ENCODE results near the gene SLC25A44. TPM values are rescaled to one million over a fixed set of nuclear protein-coding genes. Genes with fewer than 3 reads are reported as not detected.

SLC25A44 gene
- total RNA-seq, 2 experiments from 2014 or later, result 27.7 to 36.3 TPM

DNA sequence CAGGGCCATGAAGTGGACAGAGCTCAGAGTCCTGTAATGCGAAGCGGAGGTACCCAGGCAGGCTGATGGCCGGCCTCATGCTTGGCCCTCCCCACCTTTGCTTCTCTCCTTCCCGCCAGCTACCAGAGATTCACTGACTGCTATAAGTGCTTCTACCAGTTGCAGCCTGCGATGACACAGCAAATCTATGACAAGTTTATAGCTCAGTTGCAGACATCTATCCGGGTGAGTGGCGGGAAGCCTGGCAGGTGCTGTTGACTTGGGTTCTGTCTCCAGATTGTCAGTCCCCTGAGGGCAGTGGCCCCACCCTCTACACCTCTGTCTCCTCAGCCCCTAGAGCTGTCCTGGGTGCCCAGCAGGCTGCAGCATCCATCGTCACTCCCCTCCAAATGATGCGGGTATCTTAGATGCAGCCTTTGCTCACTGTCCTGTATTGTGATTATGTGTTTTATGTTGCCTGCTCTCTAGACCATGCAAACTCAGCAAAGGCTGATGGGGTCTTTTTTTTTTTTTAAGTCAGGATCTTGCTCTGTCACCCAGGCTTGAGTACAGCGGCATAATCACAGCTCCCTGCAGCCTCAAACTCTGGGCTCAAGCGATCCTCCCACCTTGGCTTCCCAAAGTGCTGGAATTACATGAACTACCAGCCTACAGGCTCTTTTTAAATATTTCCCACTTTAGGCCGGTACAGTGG, 38.4 kb downstream of the SLC25A44 start:
- Mint-ChIP-seq H3K36me3 (ENCODE audit: low read depth) (peaks cover 30% of the 10 kb centered on the region), H3K4me1 (peaks cover 12% of the 10 kb centered on the region), H3K9me3 (no peaks in the 10 kb centered on the region), H3K27me3 (no peaks in the 10 kb centered on the region), H3K4me3 (no peak overlapping the region), H3K27ac (no peak overlapping the region)
- ChIA-PET POLR2A (interaction anchor here (0.6 to 2.5 kb wide), 5 partner anchors 13 to 50 kb away, joined by 3 to 12 read pairs (median 4); partner anchors contain the start of genes PMF1, SLC25A44 and SMG5), CTCF (interaction anchor here (1.2 to 2.2 kb wide), 6 partner anchors 9 to 136 kb away, joined by 3 to 5 read pairs (median 4); no protein-coding TSS in a partner anchor)
- DNase-seq, result no peak

GRCh38 chr1:156233426-156234127, 39.7 kb downstream of the SLC25A44 start:
- CTCF ChIA-PET, result interaction anchor here (0.7 to 2.2 kb wide), 5 partner anchors 43 to 167 kb away, joined by 3 to 5 read pairs (median 4); no protein-coding TSS in a partner anchor
- Mint-ChIP-seq H3K27ac (no peak overlapping the region), H3K4me1 (peaks cover 7% of the 10 kb centered on the region), H3K27me3 (no peaks in the 10 kb centered on the region), H3K4me3 (no peak overlapping the region), H3K36me3 (ENCODE audit: low read depth) (peaks cover 30% of the 10 kb centered on the region), H3K9me3 (no peaks in the 10 kb centered on the region)
- DNase-seq, result no peak
- POLR2A ChIA-PET, result interaction anchor here (1.0 to 2.5 kb wide), 4 partner anchors 16 to 49 kb away, joined by 3 to 12 read pairs (median 4); partner anchors contain the start of genes PMF1 and SMG5

- Mint-ChIP-seq H3K27me3 (no peaks in the 10 kb centered on the region), H3K4me1 (peaks cover 2% of the 10 kb centered on the region), H3K4me3 (no peak overlapping the region), H3K9me3 (no peaks in the 10 kb centered on the region), H3K36me3 (ENCODE audit: low read depth) (peaks cover 38% of the 10 kb centered on the region), H3K27ac (no peak overlapping the region)
- ChIA-PET POLR2A (interaction anchor here (2.1 kb wide), 1 partner anchor 46 kb away, joined by 5 read pairs; the partner anchor contains the start of gene SMG5), CTCF (no interaction called here)
- DNase-seq, result no peak
These were observed 42.3 kb downstream of the SLC25A44 start for GRCh38 chr1:156236164-156236563.

- Mint-ChIP-seq H3K27me3 (no peaks in the 10 kb centered on the region), H3K27ac (no peak overlapping the region), H3K9me3 (no peaks in the 10 kb centered on the region), H3K4me1 (peaks cover 6% of the 10 kb centered on the region), H3K36me3 (ENCODE audit: low read depth) (peaks cover 38% of the 10 kb centered on the region), H3K4me3 (no peak overlapping the region)
- ChIA-PET POLR2A (interaction anchor here (1.3 to 2.1 kb wide), 2 partner anchors 13 to 44 kb away, joined by 4 to 5 read pairs; partner anchors contain the start of gene SMG5), CTCF (interaction anchor here (0.5 kb wide), 1 partner anchor 81 kb away, joined by 4 read pairs; no protein-coding TSS in a partner anchor)
- no peak for DNase-seq
These were observed 44.3 kb downstream of the SLC25A44 start for GRCh38 chr1:156238248-156238647.

DNA sequence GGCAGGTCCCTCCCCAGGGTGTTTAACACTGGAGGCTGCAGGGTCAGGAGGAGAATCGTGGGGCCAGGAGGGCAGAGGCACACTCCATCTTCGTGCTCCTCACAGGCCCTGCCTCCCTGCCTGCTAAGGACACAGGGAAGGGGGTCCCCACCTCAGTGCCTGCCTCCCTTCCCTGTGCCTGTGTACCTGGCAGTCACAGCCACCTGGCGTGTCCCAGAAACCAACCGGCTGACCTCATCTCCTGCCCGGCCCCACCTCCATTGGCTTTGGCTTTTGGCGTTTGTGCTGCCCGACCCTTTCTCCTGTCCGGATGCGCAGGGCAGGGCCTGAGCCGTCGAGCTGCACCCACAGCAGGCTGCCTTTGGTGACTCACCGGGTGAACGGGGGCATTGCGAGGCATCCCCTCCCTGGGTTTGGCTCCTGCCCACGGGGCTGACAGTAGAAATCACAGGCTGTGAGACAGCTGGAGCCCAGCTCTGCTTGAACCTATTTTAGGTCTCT, 47.5 kb downstream of the SLC25A44 start:
- Mint-ChIP-seq H3K27ac (no peak overlapping the region), H3K4me3 (no peak overlapping the region), H3K4me1 (peaks cover 26% of the 10 kb centered on the region), H3K27me3 (no peaks in the 10 kb centered on the region), H3K36me3 (ENCODE audit: low read depth) (peaks cover 27% of the 10 kb centered on the region), H3K9me3 (no peaks in the 10 kb centered on the region)
- CTCF ChIA-PET, result interaction anchor here (0.6 to 1.3 kb wide), 2 partner anchors 10 to 143 kb away, joined by 3 to 4 read pairs; no protein-coding TSS in a partner anchor
- POLR2A ChIA-PET, result interaction anchor here (0.7 to 2.4 kb wide), 3 partner anchors 10 to 96 kb away, joined by 3 to 10 read pairs (median 3); no protein-coding TSS in a partner anchor
- DNase-seq, result no peak

GRCh38 chr1:156241926-156242325, 48.0 kb downstream of the SLC25A44 start, which contains the start of gene BGLAP:
Gene BGLAP (plus strand): TSS chr1:156242184. CDS start chr1:156242232, 48 bp downstream.
- peaks cover 23% of the 10 kb centered on the region for H3K36me3 Mint-ChIP-seq (ENCODE audit: low read depth)
- POLR2A ChIA-PET, result interaction anchor here (2.4 kb wide), 1 partner anchor 9 kb away, joined by 10 read pairs; no protein-coding TSS in a partner anchor
- H3K27me3 Mint-ChIP-seq, result no peaks in the 10 kb centered on the region
- CTCF ChIA-PET, result interaction anchor here (1.3 kb wide), 1 partner anchor 9 kb away, joined by 3 read pairs; no protein-coding TSS in a partner anchor
- no peak within 1 kb of the TSS for H3K27ac Mint-ChIP-seq
- peaks cover 27% of the 10 kb centered on the region for H3K4me1 Mint-ChIP-seq
- DNase-seq, result no peak
- H3K9me3 Mint-ChIP-seq, result no peaks in the 10 kb centered on the region
- H3K4me3 Mint-ChIP-seq, result no peak within 1 kb of the TSS

DNA sequence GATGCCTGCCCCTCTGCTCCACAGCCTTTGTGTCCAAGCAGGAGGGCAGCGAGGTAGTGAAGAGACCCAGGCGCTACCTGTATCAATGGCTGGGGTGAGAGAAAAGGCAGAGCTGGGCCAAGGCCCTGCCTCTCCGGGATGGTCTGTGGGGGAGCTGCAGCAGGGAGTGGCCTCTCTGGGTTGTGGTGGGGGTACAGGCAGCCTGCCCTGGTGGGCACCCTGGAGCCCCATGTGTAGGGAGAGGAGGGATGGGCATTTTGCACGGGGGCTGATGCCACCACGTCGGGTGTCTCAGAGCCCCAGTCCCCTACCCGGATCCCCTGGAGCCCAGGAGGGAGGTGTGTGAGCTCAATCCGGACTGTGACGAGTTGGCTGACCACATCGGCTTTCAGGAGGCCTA, 48.8 kb downstream of the SLC25A44 start:
- no peak overlapping the region for H3K27ac Mint-ChIP-seq
- ChIA-PET POLR2A (interaction anchor here (0.8 to 2.4 kb wide), 2 partner anchors 9 to 10 kb away, joined by 4 to 10 read pairs; no protein-coding TSS in a partner anchor), CTCF (interaction anchor here (1.3 kb wide), 1 partner anchor 8 kb away, joined by 3 read pairs; no protein-coding TSS in a partner anchor)

DNA sequence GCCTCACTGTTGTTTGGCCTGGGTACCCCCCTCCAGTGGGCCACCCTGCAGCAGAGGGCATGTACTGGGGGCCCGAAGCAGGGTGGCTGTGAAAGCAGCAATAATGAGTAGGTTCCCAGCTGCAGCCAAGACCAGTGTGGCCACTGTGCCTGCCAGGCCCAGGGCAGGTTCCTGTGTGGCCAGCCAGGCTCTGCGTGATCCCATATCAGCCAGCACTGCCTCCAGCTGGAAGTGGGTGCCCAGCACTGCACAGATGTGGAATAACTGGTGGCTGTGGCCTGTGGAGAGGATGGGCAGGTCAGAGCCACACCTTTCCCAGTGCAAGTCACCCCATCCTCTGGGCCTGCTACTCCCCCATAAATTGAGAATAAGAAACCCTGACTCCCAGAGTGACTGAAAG, 50.2 kb downstream of the SLC25A44 start:
- no peak overlapping the region for H3K4me3 Mint-ChIP-seq
- no peak overlapping the region for H3K27ac Mint-ChIP-seq
- DNase-seq, result no peak
- H3K9me3 Mint-ChIP-seq, result no peaks in the 10 kb centered on the region
- peaks cover 25% of the 10 kb centered on the region for H3K4me1 Mint-ChIP-seq
- POLR2A ChIA-PET, result interaction anchor here (1.6 kb wide), 1 partner anchor 36 kb away, joined by 5 read pairs; no protein-coding TSS in a partner anchor
- H3K27me3 Mint-ChIP-seq, result no peaks in the 10 kb centered on the region
- H3K36me3 Mint-ChIP-seq (ENCODE audit: low read depth), result peaks cover 9% of the 10 kb centered on the region
- CTCF ChIA-PET, result no interaction called here

More for the DNA sequence above, 48.8 kb downstream of the SLC25A44 start:
- peaks cover 25% of the 10 kb centered on the region for H3K4me1 Mint-ChIP-seq
- H3K9me3 Mint-ChIP-seq, result no peaks in the 10 kb centered on the region
- no peak overlapping the region for H3K4me3 Mint-ChIP-seq
- no peaks in the 10 kb centered on the region for H3K27me3 Mint-ChIP-seq
- peaks cover 19% of the 10 kb centered on the region for H3K36me3 Mint-ChIP-seq (ENCODE audit: low read depth)
- DNase-seq, result no peak

DNA sequence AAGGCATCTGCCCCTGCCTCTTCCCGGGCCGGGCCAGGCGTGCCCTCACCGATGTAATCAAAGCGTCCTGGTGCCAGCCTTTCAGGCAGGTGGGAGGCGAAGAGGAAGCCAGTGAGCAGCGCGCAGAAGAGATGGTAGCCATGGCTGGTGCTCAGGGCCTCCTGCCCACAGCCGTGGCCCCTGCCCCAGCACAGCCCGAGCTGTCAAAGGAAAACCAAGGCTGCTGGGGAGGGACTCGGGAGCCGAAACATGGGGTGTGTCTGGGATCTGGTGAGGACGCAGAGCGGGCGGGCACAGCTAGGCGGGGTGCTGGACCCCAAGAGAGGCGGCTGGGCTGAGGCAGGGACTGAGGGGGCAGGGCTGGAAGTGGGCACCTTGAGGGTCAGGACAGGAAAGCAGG, 50.8 kb downstream of the SLC25A44 start:
- ChIA-PET POLR2A (interaction anchor here (0.7 to 2.7 kb wide), 8 partner anchors 11 to 385 kb away, joined by 3 to 13 read pairs (median 4); partner anchors contain the start of genes MEF2D, SMG5 and SYT11), CTCF (interaction anchor here (1.0 kb wide), 1 partner anchor 10 kb away, joined by 3 read pairs; no protein-coding TSS in a partner anchor)
- no peaks in the 10 kb centered on the region for H3K27me3 Mint-ChIP-seq
- H3K4me3 Mint-ChIP-seq, result peak overlapping the region; percentile 73
- peaks cover 25% of the 10 kb centered on the region for H3K4me1 Mint-ChIP-seq
- H3K9me3 Mint-ChIP-seq, result no peaks in the 10 kb centered on the region
- H3K36me3 Mint-ChIP-seq (ENCODE audit: low read depth), result peaks cover 9% of the 10 kb centered on the region
- DNase-seq, result no peak
- H3K27ac Mint-ChIP-seq, result no peak overlapping the region

DNA sequence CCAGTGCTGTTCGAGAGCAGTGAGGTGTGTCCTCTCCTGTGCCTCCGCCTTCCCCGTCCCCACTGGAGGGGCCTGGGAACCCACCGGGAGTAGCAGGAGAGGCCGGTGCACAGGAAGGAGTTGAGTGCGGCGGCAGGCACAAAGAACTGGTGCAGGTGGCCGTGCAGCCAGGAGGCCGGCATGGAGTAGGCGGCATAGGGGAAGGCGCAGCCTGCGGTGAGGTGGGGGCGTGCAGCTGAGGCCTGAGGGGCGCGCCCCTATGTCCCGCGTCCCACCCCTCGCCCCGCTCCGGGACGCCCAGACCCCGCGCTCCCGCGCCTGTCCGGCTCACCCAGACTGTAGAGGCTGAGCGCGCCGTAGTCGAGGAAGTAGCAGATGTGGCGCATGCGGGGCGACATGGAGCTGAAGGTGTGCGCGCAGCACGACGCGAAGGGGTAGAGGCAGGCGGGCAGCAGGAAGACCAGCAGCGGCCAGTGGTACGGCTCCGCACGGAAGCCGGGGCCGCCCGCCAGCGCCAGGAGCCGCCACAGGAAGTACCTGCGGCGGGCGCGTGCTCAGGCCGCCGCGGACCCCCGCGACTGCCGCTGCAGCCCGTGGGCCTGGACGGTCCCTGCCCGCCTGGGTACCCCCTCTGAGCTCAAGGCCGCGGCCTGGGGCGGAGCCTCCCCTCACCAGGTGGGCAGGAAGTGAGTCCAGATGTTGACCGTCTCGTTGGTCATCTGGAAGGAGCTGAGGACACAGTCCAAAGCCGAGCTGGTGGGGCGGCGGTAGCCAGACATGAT, 51.7 kb downstream of the SLC25A44 start:
- H3K27me3 Mint-ChIP-seq, result no peaks in the 10 kb centered on the region
- H3K4me1 Mint-ChIP-seq, result peaks cover 27% of the 10 kb centered on the region
- ChIA-PET POLR2A (interaction anchor here (0.6 to 2.7 kb wide), 16 partner anchors 10 to 386 kb away, joined by 3 to 13 read pairs (median 3); partner anchors contain the start of genes MEF2D, SMG5 and SYT11), CTCF (interaction anchor here (1.0 to 1.2 kb wide), 3 partner anchors 11 to 104 kb away, joined by 3 to 6 read pairs (median 3); no protein-coding TSS in a partner anchor)
- H3K9me3 Mint-ChIP-seq, result no peaks in the 10 kb centered on the region
- H3K4me3 Mint-ChIP-seq, result peak overlapping the region; percentile 73
- peaks cover 7% of the 10 kb centered on the region for H3K36me3 Mint-ChIP-seq (ENCODE audit: low read depth)
- peak overlapping the region; percentile 40 for H3K27ac Mint-ChIP-seq
- peak; percentile 57 for DNase-seq

- H3K4me1 Mint-ChIP-seq, result peaks cover 31% of the 10 kb centered on the region
- H3K9me3 Mint-ChIP-seq, result no peaks in the 10 kb centered on the region
- no peak for DNase-seq
- H3K36me3 Mint-ChIP-seq (ENCODE audit: low read depth), result peaks cover 8% of the 10 kb centered on the region
- ChIA-PET POLR2A (interaction anchor here (0.6 to 2.7 kb wide), 15 partner anchors 9 to 387 kb away, joined by 3 to 13 read pairs (median 3); partner anchors contain the start of genes MEF2D, SMG5 and SYT11), CTCF (interaction anchor here (0.9 to 1.2 kb wide), 4 partner anchors 21 to 105 kb away, joined by 3 to 6 read pairs (median 4); no protein-coding TSS in a partner anchor)
- peak overlapping the region; percentile 32 for H3K4me3 Mint-ChIP-seq
- H3K27me3 Mint-ChIP-seq, result no peaks in the 10 kb centered on the region
- H3K27ac Mint-ChIP-seq, result peak overlapping the region; percentile 18
These were observed 52.4 kb downstream of the SLC25A44 start for GRCh38 chr1:156246241-156246780.
